ENCODE results near the gene SHKBP1. TPM values are rescaled to one million over a fixed set of nuclear protein-coding genes. Genes with fewer than 3 reads are reported as not detected.
A peak's percentile ranks its signal among the peaks of the same experiment; 100 is the strongest.

Gene SHKBP1
- total RNA-seq, 2 experiments from 2014 or later: 49.4 to 115 TPM

DNA sequence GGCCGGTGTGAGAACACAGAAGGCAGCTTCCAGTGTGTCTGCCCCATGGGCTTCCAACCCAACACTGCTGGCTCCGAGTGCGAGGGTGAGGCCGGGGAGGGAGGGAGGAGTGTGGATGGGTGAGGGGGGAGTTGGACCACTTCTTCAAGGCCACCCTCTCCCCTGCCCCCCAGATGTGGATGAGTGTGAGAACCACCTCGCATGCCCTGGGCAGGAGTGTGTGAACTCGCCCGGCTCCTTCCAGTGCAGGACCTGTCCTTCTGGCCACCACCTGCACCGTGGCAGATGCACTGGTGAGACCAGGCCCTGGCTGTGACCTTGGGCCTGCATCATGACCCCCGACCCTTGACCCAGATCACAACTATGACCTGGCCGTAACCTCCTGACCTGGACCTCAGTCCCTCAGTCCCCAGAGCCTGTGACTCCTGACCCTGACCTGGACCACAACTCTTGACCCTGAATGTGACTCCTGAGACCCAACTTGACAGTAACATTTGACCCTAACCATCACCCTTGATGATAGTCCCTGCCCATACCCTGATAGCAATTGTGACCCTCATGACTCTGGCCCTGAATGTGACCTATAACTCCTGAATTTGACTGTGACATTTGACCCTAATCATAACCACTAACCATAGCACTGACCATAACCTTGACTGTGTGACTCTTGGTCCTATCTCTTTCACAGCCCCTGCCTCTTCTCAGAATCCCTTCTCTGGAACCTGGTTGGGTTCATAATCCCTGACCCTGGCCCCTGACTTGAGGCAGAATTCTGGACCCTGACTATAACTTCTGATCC lies 35.4 kb downstream of the SHKBP1 start:
- H3K9me2 ChIP-seq (ENCODE audit: insufficient read depth, low read length): no peaks in the 10 kb centered on the region
- no peak overlapping the region for H3K4me2 ChIP-seq (ENCODE audit: low read length)
- no peaks in the 10 kb centered on the region for H4K20me1 ChIP-seq (ENCODE audit: insufficient read depth, low read length)
- TF ChIP-seq CTCF (conservative IDR thresholded peaks at IDR 0.05; ENCODE audit: low read length) (no peak), EZH2phosphoT487 (IDR thresholded peaks at IDR 0.05; ENCODE audit: borderline replicate concordance, low read depth, low read length) (no peak)
- H3K4me1 ChIP-seq (ENCODE audit: insufficient read depth, low read length, poor library complexity, severe bottlenecking): peaks cover 38% of the 10 kb centered on the region
- no peak for DNase-seq (ENCODE audit: low spot score)
- H3K27ac ChIP-seq (ENCODE audit: low read depth, low read length, poor library complexity, severe bottlenecking): no peak overlapping the region
- no peaks in the 10 kb centered on the region for H3K79me2 ChIP-seq (ENCODE audit: insufficient read depth, low read depth, low read length)
- intact Hi-C loops (cut with micrococcal nuclease; ENCODE audit: unreplicated experiment): no loop called here
- no peak overlapping the region for H2AFZ ChIP-seq (ENCODE audit: low read length)
- no peak overlapping the region for H3K4me3 ChIP-seq (ENCODE audit: low read depth, low read length, poor library complexity, severe bottlenecking)
- no peaks in the 10 kb centered on the region for H3K36me3 ChIP-seq (ENCODE audit: insufficient read depth, low read length)
- POLR2A ChIA-PET: no interaction called here
- CTCF ChIA-PET (ENCODE audit: unreplicated experiment): no interaction called here
- no peaks in the 10 kb centered on the region for H3K9me3 ChIP-seq (ENCODE audit: low read length)
- no TSS peak for BruUV-seq (replicated peaks)

DNA sequence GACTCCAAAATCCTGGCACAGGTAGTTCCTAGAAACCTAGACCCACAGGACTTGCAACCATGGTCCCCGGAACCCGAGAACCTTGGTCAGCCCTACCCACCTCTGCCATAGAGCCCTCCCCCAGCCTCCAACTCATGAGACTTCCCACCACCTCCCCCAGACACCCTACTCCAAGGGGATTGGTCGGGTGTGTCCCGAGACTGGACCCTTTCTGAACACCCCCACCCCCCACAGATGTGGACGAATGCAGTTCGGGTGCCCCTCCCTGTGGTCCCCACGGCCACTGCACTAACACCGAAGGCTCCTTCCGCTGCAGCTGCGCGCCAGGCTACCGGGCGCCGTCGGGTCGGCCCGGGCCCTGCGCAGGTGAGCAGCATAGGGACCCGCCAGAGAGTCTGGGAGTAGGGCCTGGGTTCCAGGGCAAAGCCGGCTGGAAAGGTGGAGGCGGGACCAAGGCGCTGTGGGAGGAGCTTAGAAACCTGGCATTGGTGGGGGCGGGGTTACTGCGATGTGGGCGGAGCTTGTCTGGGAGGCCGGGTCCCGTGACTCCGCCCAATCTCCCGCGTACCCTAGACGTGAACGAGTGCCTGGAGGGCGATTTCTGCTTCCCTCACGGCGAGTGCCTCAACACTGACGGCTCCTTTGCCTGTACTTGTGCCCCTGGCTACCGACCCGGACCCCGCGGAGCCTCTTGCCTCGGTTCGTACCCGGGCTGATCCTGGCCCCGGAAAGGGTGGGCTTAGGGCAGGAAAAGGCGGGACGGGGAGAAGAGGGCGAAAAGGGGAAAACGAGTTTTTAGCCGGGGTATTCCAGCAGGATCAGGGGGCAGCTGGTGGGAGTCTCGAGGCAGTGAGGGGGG lies 36.4 kb downstream of the SHKBP1 start:
- Histone ChIP-seq H4K20me1 (ENCODE audit: insufficient read depth, low read length) (no peaks in the 10 kb centered on the region), H3K27ac (ENCODE audit: low read depth, low read length, poor library complexity, severe bottlenecking) (peak overlapping the region; percentile 70), H3K9me2 (ENCODE audit: insufficient read depth, low read length) (no peaks in the 10 kb centered on the region), H2AFZ (ENCODE audit: low read length) (peak overlapping the region; percentile 74), H3K36me3 (ENCODE audit: insufficient read depth, low read length) (no peaks in the 10 kb centered on the region), H3K4me1 (ENCODE audit: insufficient read depth, low read length, poor library complexity, severe bottlenecking) (peaks cover 38% of the 10 kb centered on the region), H3K9me3 (ENCODE audit: low read length) (no peaks in the 10 kb centered on the region), H3K4me2 (ENCODE audit: low read length) (peak overlapping the region; percentile 96), H3K79me2 (ENCODE audit: insufficient read depth, low read depth, low read length) (no peaks in the 10 kb centered on the region), H3K4me3 (ENCODE audit: low read depth, low read length, poor library complexity, severe bottlenecking) (peak overlapping the region; percentile 79)
- intact Hi-C loops (cut with micrococcal nuclease; ENCODE audit: unreplicated experiment): no loop called here
- DNase-seq (ENCODE audit: low spot score): peak; percentile 87
- POLR2A ChIA-PET: interaction anchor here (0.5 to 1.0 kb wide), 2 partner anchors 9 to 1591 kb away, joined by 3 to 5 read pairs; no protein-coding TSS in a partner anchor
- CTCF ChIA-PET (ENCODE audit: unreplicated experiment): no interaction called here
- no TSS peak for BruUV-seq (replicated peaks)
- TF ChIP-seq CTCF (conservative IDR thresholded peaks at IDR 0.05; ENCODE audit: low read length): no peak
- no peak for TF ChIP-seq EZH2phosphoT487 (IDR thresholded peaks at IDR 0.05; ENCODE audit: borderline replicate concordance, low read depth, low read length)
